22Rv1 (cell line): ENCODE measurements around the gene TMUB2.

ENCODE experiments used
- H3K27ac ChIP-seq: fragments of 450-650 bp; 2 replicates; pipeline ENCODE4 v1.5.1; 2017
- CTCF ChIP-seq: fragments of 450-650 bp; IDR thresholded peaks from 2 replicates; pipeline ENCODE4 v1.5.1; 2017; ENCODE audit warnings: mild to moderate bottlenecking
- ZFX ChIP-seq: fragments of 450-650 bp; IDR thresholded peaks from 2 replicates; pipeline ENCODE4 v1.6.1; 2017; ENCODE audit warnings: antibody characterized with exemption, borderline replicate concordance

The TMUB2 gene

GRCh38 chr17:44211281-44212265 is 24.8 kb downstream of the TMUB2 start:
- H3K27ac ChIP-seq, result peak overlapping the region; percentile 30
- no peak for TF ChIP-seq CTCF
- no peak for TF ChIP-seq ZFX

- TF ChIP-seq ZFX (no peak), CTCF (no peak)
- H3K27ac ChIP-seq, result no peak overlapping the region
Measured at GRCh38 chr17:44212507-44213402, 26.0 kb downstream of the TMUB2 start.

GRCh38 chr17:44213403-44214229 is 26.8 kb downstream of the TMUB2 start:
- 0 out of 2 replicates have a peak overlapping the region, but pooled peaks have one; percentile 17 for H3K27ac ChIP-seq

GRCh38 chr17:44214230-44214494 is 27.4 kb downstream of the TMUB2 start:
- no peak for TF ChIP-seq ZFX
- no peak for TF ChIP-seq CTCF
- 0 out of 2 replicates have a peak overlapping the region, but pooled peaks have one; percentile 17 for H3K27ac ChIP-seq

More at GRCh38 chr17:44213403-44214229, 26.8 kb downstream of the TMUB2 start:
- TF ChIP-seq CTCF (no peak), ZFX (no peak)

GRCh38 chr17:44214896-44215295 is 28.1 kb downstream of the TMUB2 start:
- no peak for TF ChIP-seq CTCF
- no peak for TF ChIP-seq ZFX
- H3K27ac ChIP-seq, result peak overlapping the region; percentile 17; the same call in 1 of the 2 replicates

GRCh38 chr17:44216173-44216572 is 29.4 kb downstream of the TMUB2 start:
- TF ChIP-seq CTCF, result no peak
- TF ChIP-seq ZFX, result no peak
- H3K27ac ChIP-seq, result peak overlapping the region; percentile 100; the same call in 1 of the 2 replicates
